ENCODE measurements around the gene DLGAP4. TPM values are rescaled to one million over a fixed set of nuclear protein-coding genes. Genes with fewer than 3 reads are reported as not detected.

Gene DLGAP4
- total and polyA plus RNA-seq, 2 of the 13 experiments (the other 11 are each of a cell fraction or from before 2014, with no cell fraction given) = 15.2 to 26.7 TPM

DNA sequence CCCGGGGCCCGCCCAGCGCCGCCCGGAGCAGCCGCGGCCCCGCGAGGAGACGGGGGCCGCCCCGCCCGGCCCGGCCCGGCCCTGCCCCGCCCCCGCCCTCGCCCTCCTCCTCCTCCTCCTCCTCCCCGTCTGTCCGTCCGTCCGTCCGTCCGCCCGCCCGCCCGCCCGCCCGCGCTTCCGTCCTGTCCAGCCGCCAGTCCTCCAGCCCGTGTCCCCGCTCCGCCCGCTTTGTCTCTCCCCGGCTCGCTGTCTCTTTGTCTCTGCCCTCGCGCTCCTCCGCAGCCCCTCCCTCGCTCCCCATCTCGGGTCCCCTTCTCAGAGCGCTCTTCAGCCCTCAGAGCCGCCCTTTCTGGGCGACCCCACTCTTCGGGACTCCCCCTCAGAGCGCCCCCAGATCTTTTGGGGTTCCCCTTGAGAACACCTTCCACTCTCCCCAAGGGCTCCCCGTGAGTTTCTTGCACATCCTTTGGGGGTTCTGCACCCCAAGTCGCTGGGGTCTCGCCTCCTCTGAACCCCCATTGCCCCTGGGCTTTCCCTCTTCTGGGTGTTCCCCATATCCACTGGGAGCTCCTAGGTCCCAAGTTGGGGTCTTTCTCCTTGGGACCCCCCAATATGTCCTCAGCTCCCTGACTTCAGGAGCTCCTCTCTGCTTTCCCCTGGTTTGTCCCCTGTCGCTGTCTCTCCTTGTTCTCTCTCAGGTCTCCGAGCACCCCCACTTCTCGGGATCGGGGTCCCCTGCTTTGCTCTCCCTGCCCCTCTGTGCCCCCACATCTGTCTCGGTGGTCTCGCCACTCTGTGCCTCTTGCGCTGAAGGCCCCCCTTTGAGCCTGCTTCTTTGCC is 155.7 kb downstream of the DLGAP4 start (continued):
- TF ChIP-seq MEIS2 (CRISPR knock-in tag; IDR thresholded peaks at IDR 0.05) = no peak
- TF ChIP-seq HNF4G (IDR thresholded peaks at IDR 0.05; ENCODE audit: borderline replicate concordance, low read depth, low read length) = no peak
- no peak for TF ChIP-seq HNF4G (CRISPR knock-in tag; IDR thresholded peaks at IDR 0.05; ENCODE audit: borderline replicate concordance, low read depth)
- no peak for TF ChIP-seq ZNF224 (CRISPR knock-in tag; IDR thresholded peaks at IDR 0.05)
- TF ChIP-seq, protein P1, sequence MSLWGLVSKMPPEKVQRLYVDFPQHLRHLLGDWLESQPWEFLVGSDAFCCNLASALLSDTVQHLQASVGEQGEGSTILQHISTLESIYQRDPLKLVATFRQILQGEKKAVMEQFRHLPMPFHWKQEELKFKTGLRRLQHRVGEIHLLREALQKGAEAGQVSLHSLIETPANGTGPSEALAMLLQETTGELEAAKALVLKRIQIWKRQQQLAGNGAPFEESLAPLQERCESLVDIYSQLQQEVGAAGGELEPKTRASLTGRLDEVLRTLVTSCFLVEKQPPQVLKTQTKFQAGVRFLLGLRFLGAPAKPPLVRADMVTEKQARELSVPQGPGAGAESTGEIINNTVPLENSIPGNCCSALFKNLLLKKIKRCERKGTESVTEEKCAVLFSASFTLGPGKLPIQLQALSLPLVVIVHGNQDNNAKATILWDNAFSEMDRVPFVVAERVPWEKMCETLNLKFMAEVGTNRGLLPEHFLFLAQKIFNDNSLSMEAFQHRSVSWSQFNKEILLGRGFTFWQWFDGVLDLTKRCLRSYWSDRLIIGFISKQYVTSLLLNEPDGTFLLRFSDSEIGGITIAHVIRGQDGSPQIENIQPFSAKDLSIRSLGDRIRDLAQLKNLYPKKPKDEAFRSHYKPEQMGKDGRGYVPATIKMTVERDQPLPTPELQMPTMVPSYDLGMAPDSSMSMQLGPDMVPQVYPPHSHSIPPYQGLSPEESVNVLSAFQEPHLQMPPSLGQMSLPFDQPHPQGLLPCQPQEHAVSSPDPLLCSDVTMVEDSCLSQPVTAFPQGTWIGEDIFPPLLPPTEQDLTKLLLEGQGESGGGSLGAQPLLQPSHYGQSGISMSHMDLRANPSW (CRISPR knock-in tag; IDR thresholded peaks at IDR 0.05; ENCODE audit: borderline replicate concordance) = no peak
- no peak for TF ChIP-seq GPN1 (CRISPR knock-in tag; IDR thresholded peaks at IDR 0.05; ENCODE audit: borderline replicate concordance)
- TF ChIP-seq GZF1 (CRISPR knock-in tag; IDR thresholded peaks at IDR 0.05) = no peak
- no peak for TF ChIP-seq SALL1 (CRISPR knock-in tag; IDR thresholded peaks at IDR 0.05)
- TF ChIP-seq GTF2F1 (IDR thresholded peaks at IDR 0.05; ENCODE audit: low read length) = no peak
- no peak for TF ChIP-seq NFIB (CRISPR knock-in tag; IDR thresholded peaks at IDR 0.05; ENCODE audit: borderline replicate concordance)
- no peak for TF ChIP-seq NAIF1 (CRISPR knock-in tag; IDR thresholded peaks at IDR 0.05; ENCODE audit: borderline replicate concordance)
- no peak for TF ChIP-seq KLF11 (CRISPR knock-in tag; IDR thresholded peaks at IDR 0.05)
- TF ChIP-seq, protein P2, sequence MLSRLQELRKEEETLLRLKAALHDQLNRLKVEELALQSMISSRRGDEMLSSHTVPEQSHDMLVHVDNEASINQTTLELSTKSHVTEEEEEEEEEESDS (CRISPR knock-in tag; IDR thresholded peaks at IDR 0.05; ENCODE audit: borderline replicate concordance) = no peak
- TF ChIP-seq ZBTB33 (CRISPR knock-in tag; IDR thresholded peaks at IDR 0.05) = no peak
- TF ChIP-seq CCAR2 (optimal IDR thresholded peaks at IDR 0.05; ENCODE audit: low read depth, low read length) = no peak
- TF ChIP-seq ATF6 (CRISPR knock-in tag; conservative IDR thresholded peaks at IDR 0.05) = no peak
- no peak for TF ChIP-seq FOXA3 (CRISPR knock-in tag; IDR thresholded peaks at IDR 0.05)
- no peak for TF ChIP-seq ZNF136 (CRISPR knock-in tag; IDR thresholded peaks at IDR 0.05; ENCODE audit: low read depth)
- no peak for TF ChIP-seq DR1 (CRISPR knock-in tag; IDR thresholded peaks at IDR 0.05)
- no peak for TF ChIP-seq KLF15 (CRISPR knock-in tag; IDR thresholded peaks at IDR 0.05; ENCODE audit: borderline replicate concordance)
- no peak for TF ChIP-seq CREB1 (IDR thresholded peaks at IDR 0.05)
- TF ChIP-seq CREB1 (CRISPR knock-in tag; IDR thresholded peaks at IDR 0.05) = no peak
- no peak for TF ChIP-seq ZNF619 (CRISPR knock-in tag; IDR thresholded peaks at IDR 0.05)

Data from HepG2 (cell line).